Measurements from ENCODE around the gene C14orf119. TPM values are rescaled to one million over a fixed set of nuclear protein-coding genes. Genes with fewer than 3 reads are reported as not detected.

The C14orf119 gene
- total and polyA plus RNA-seq, 9 of the 15 experiments (the other 6 are each of a cell fraction or from before 2014, with no cell fraction given), result 36.7 to 251 (median 51.8) TPM

GRCh38 chr14:23056145-23056955, 39.0 kb upstream of the C14orf119 start (continued):
- TF ChIP-seq CTCF (IDR thresholded peaks at IDR 0.05 in 2 of 3, conservative IDR thresholded peaks at IDR 0.05 in 1 of 3; ENCODE audit: insufficient read depth in 2 of 3, low read depth in 1 of 3, low read length in 3 of 3) (peak; percentile 83 to 90 (median 87)), SNIP1 (IDR thresholded peaks at IDR 0.05; ENCODE audit: low read depth) (no peak), CREBBP (IDR thresholded peaks at IDR 0.05; ENCODE audit: low read depth, low read length) (no peak), CREB1 (IDR thresholded peaks at IDR 0.05) (no peak), CREB1 (CRISPR knock-in tag; IDR thresholded peaks at IDR 0.05) (0 out of 2 replicates have a peak, but pooled peaks have one; percentile 20), NFE2L1 (tag; IDR thresholded peaks at IDR 0.05; ENCODE audit: borderline replicate concordance, low read depth) (no peak), HNRNPUL1 (IDR thresholded peaks at IDR 0.05; ENCODE audit: low read length) (peak; percentile 69; the same call in 1 of the 2 replicates), ID3 (CRISPR knock-in tag; IDR thresholded peaks at IDR 0.05) (no peak), ID3 (tag; IDR thresholded peaks at IDR 0.05) (no peak), ZNF408 (CRISPR knock-in tag; IDR thresholded peaks at IDR 0.05; ENCODE audit: low read depth) (no peak), ZKSCAN1 (IDR thresholded peaks at IDR 0.05; ENCODE audit: low read depth, low read length) (no peak), TCF7 (IDR thresholded peaks at IDR 0.05; ENCODE audit: borderline replicate concordance) (no peak), GTF2E2 (tag; IDR thresholded peaks at IDR 0.05) (no peak), BCL6 (CRISPR knock-in tag; IDR thresholded peaks at IDR 0.05) (no peak)
- TF ChIP-seq, protein P1, sequence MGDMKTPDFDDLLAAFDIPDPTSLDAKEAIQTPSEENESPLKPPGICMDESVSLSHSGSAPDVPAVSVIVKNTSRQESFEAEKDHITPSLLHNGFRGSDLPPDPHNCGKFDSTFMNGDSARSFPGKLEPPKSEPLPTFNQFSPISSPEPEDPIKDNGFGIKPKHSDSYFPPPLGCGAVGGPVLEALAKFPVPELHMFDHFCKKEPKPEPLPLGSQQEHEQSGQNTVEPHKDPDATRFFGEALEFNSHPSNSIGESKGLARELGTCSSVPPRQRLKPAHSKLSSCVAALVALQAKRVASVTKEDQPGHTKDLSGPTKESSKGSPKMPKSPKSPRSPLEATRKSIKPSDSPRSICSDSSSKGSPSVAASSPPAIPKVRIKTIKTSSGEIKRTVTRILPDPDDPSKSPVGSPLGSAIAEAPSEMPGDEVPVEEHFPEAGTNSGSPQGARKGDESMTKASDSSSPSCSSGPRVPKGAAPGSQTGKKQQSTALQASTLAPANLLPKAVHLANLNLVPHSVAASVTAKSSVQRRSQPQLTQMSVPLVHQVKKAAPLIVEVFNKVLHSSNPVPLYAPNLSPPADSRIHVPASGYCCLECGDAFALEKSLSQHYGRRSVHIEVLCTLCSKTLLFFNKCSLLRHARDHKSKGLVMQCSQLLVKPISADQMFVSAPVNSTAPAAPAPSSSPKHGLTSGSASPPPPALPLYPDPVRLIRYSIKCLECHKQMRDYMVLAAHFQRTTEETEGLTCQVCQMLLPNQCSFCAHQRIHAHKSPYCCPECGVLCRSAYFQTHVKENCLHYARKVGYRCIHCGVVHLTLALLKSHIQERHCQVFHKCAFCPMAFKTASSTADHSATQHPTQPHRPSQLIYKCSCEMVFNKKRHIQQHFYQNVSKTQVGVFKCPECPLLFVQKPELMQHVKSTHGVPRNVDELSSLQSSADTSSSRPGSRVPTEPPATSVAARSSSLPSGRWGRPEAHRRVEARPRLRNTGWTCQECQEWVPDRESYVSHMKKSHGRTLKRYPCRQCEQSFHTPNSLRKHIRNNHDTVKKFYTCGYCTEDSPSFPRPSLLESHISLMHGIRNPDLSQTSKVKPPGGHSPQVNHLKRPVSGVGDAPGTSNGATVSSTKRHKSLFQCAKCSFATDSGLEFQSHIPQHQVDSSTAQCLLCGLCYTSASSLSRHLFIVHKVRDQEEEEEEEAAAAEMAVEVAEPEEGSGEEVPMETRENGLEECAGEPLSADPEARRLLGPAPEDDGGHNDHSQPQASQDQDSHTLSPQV (IDR thresholded peaks at IDR 0.05), result no peak
- TF ChIP-seq, protein P2, sequence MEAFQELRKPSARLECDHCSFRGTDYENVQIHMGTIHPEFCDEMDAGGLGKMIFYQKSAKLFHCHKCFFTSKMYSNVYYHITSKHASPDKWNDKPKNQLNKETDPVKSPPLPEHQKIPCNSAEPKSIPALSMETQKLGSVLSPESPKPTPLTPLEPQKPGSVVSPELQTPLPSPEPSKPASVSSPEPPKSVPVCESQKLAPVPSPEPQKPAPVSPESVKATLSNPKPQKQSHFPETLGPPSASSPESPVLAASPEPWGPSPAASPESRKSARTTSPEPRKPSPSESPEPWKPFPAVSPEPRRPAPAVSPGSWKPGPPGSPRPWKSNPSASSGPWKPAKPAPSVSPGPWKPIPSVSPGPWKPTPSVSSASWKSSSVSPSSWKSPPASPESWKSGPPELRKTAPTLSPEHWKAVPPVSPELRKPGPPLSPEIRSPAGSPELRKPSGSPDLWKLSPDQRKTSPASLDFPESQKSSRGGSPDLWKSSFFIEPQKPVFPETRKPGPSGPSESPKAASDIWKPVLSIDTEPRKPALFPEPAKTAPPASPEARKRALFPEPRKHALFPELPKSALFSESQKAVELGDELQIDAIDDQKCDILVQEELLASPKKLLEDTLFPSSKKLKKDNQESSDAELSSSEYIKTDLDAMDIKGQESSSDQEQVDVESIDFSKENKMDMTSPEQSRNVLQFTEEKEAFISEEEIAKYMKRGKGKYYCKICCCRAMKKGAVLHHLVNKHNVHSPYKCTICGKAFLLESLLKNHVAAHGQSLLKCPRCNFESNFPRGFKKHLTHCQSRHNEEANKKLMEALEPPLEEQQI (IDR thresholded peaks at IDR 0.05), result no peak
- TF ChIP-seq, protein P3, sequence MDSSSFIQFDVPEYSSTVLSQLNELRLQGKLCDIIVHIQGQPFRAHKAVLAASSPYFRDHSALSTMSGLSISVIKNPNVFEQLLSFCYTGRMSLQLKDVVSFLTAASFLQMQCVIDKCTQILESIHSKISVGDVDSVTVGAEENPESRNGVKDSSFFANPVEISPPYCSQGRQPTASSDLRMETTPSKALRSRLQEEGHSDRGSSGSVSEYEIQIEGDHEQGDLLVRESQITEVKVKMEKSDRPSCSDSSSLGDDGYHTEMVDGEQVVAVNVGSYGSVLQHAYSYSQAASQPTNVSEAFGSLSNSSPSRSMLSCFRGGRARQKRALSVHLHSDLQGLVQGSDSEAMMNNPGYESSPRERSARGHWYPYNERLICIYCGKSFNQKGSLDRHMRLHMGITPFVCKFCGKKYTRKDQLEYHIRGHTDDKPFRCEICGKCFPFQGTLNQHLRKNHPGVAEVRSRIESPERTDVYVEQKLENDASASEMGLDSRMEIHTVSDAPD (CRISPR knock-in tag; IDR thresholded peaks at IDR 0.05), result no peak

Data from K562 (cell line).